Gastroesophageal sphincter (tissue), 3 donors: Measurements from ENCODE around the gene C1orf116.

Experiments used
- POLR2A ChIP-seq, 2 donors: fragments of 450-650 bp; IDR thresholded peaks; one replicate each; pipeline ENCODE4 v1.6.1; 2017; ENCODE audit warnings: antibody characterized with exemption in 2 of 2, mild to moderate bottlenecking in 2 of 2, moderate library complexity in 1 of 2
- TF ChIP-seq, protein P1 (sequence below), 4 experiments: fragments of 200-600 bp in 2 of 4; fragments of 450-650 bp in 2 of 4; sonication (generic) in 1 of 4; IDR thresholded peaks; one replicate each; pipeline ENCODE4 v1.5.1; 2017 to 2019; ENCODE audit warnings: antibody characterized with exemption in 4 of 4, mild to moderate bottlenecking in 2 of 4, moderate library complexity in 2 of 4

DNA sequence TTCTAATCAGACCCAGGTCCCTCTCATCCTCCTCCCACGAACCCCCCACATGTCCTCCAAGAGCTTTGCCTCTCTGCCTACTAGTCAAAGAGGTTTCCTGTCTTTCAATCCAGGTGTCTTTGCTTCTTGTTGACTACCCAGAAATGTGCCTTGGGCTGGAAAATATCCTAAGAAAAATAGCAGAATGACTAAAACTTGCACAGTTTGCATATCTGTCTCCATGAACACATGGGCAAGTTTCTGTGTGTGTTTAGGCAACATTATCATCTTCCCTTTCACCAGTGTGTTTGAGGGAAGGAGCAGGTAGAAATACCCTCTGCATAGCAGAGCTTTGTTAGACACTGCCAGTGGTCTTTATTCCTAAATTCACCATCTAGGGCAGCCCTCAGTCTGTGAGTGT lies 1.5 kb downstream of the C1orf116 start:
- TF ChIP-seq, protein P1, sequence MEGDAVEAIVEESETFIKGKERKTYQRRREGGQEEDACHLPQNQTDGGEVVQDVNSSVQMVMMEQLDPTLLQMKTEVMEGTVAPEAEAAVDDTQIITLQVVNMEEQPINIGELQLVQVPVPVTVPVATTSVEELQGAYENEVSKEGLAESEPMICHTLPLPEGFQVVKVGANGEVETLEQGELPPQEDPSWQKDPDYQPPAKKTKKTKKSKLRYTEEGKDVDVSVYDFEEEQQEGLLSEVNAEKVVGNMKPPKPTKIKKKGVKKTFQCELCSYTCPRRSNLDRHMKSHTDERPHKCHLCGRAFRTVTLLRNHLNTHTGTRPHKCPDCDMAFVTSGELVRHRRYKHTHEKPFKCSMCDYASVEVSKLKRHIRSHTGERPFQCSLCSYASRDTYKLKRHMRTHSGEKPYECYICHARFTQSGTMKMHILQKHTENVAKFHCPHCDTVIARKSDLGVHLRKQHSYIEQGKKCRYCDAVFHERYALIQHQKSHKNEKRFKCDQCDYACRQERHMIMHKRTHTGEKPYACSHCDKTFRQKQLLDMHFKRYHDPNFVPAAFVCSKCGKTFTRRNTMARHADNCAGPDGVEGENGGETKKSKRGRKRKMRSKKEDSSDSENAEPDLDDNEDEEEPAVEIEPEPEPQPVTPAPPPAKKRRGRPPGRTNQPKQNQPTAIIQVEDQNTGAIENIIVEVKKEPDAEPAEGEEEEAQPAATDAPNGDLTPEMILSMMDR (IDR thresholded peaks at IDR 0.05) = no peak
- TF ChIP-seq POLR2A (IDR thresholded peaks at IDR 0.05) = no peak
